ENCODE results near the gene SLC7A10.

DNA sequence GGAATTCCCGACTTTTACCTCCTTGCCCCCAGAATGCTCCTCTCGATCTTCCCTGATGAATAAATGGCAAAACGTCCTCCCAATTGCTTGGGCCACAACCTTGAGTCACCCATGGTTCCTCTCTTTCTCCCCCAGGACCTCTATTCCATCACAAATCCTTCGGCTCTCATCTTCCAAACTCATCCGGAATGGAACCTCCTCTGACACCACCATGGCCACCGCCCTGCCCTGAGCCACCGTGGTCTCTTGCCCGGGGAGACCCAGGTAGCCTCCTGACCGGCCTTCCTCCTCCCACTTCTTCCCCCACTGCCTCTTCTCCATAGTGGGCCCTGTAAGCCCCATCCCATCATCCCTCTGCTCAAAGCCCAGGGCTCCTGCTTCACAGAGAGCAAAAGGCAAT is 4.9 kb downstream of the SLC7A10 start:
- TF ChIP-seq CTCF (IDR thresholded peaks at IDR 0.05) (no peak), POLR2A (IDR thresholded peaks at IDR 0.05) (no peak)

Measured in testis (tissue), 2 donors.